Omental fat pad (tissue), 4 donors: ENCODE measurements around the gene EFHB. TPM values are rescaled to one million over a fixed set of nuclear protein-coding genes. Genes with fewer than 3 reads are reported as not detected.
"Not testable (repeated sequence)": the region's sequence is repeated elsewhere in the genome, so short reads cannot be mapped to it uniquely, and the experiment has no call there.

Experiments
- ATAC-seq: fragments of 150-250 bp; one replicate; pipeline ENCODE4 v1.9.1; 2016; ENCODE audit warnings: mild to moderate bottlenecking, moderate library complexity; ENCODE audit not compliant: low FRiP score
- DNase-seq: peaks from one replicate; pipeline ENCODE4 v3.0.0-alpha.2; 2019; ENCODE audit warnings: low spot score
- CTCF ChIP-seq, 3 donors: fragments of 450-650 bp; IDR thresholded peaks; one replicate each; pipeline ENCODE4 v1.5.1; 2016 to 2017; ENCODE audit warnings: antibody characterized with exemption in 3 of 3, mild to moderate bottlenecking in 3 of 3, moderate library complexity in 2 of 3
- total RNA-seq, 4 donors: library from RNA; depleted of rRNA; stranded (reverse); fragments of >200 nt; gene quantifications; one replicate each; pipeline ENCODE4 v1.1.0, GENCODE V29; 2016

Gene EFHB
- total RNA-seq, 4 donors from 2014 or later: 0.44 to 1.6 (median 1.1) TPM; not detected in 1

GRCh38 chr3:19888428-19889152, 45.4 kb downstream of the EFHB start:
- DNase-seq (no peak), ATAC-seq (no peak)
- TF ChIP-seq CTCF (IDR thresholded peaks at IDR 0.05): no peak

GRCh38 chr3:19887122-19887521, 46.9 kb downstream of the EFHB start:
- DNase-seq, ATAC-seq: not testable (repeated sequence)

- DNase-seq: no peak
- no peak for TF ChIP-seq CTCF (IDR thresholded peaks at IDR 0.05)
- ATAC-seq: no peak
These were observed 47.6 kb downstream of the EFHB start for GRCh38 chr3:19886404-19886803.

GRCh38 chr3:19885468-19885867, 48.5 kb downstream of the EFHB start:
- ATAC-seq: no peak
- TF ChIP-seq CTCF (IDR thresholded peaks at IDR 0.05): no peak
- DNase-seq: no peak

GRCh38 chr3:19881852-19882251, 52.2 kb downstream of the EFHB start:
- ATAC-seq (no peak), DNase-seq (no peak)
- TF ChIP-seq CTCF (IDR thresholded peaks at IDR 0.05): no peak

GRCh38 chr3:19881036-19881435, 53.0 kb downstream of the EFHB start:
- TF ChIP-seq CTCF (IDR thresholded peaks at IDR 0.05): no peak
- DNase-seq: no peak
- no peak for ATAC-seq

- no peak for TF ChIP-seq CTCF (IDR thresholded peaks at IDR 0.05)
- no peak for DNase-seq
- ATAC-seq: no peak
These were observed 56.4 kb downstream of the EFHB start for GRCh38 chr3:19877656-19878055.
